B cell (primary cell): ENCODE results near the gene CAMTA1. TPM values are rescaled to one million over a fixed set of nuclear protein-coding genes. Genes with fewer than 3 reads are reported as not detected.

Experiments used
- ATAC-seq: fragments of 200-7000 bp; cut with Tn5 transposase; one replicate; pipeline ENCODE4 v1.10.0; 2021; ENCODE audit warnings: low read depth, mild to moderate bottlenecking, moderate number of reproducible peaks, moderate library complexity
- CTCF ChIA-PET: fragments of 350-600 bp; sonication (Branson Sonifier 250); formaldehyde crosslinking; loops from one replicate; lab custom pipeline; 2021; ENCODE audit warnings: antibody characterized with exemption, inconsistent platforms; lab: Charles Lee
- POLR2A ChIA-PET: fragments of 350-600 bp; sonication (Branson Sonifier 250); formaldehyde crosslinking; loops from one replicate; lab custom pipeline; 2021; ENCODE audit warnings: antibody characterized with exemption; lab: Charles Lee
- DNase-seq: peaks from one replicate; pipeline ENCODE4 v3.0.0; 2013
- H2AFZ ChIP-seq: 2 replicates; pipeline ENCODE4 v1.6.1; 2012; ENCODE audit warnings: mild to moderate bottlenecking, low read depth, low read length; ENCODE audit not compliant: insufficient read depth, poor library complexity, severe bottlenecking
- H3K27ac ChIP-seq, 2 donors: 1 replicate in 1 of 2; 2 replicates in 1 of 2; pipeline ENCODE4 v1.5.1; 2012 to 2013; ENCODE audit warnings: low read length in 2 of 2, mild to moderate bottlenecking in 2 of 2, moderate library complexity in 1 of 2
- H3K27me3 ChIP-seq, 4 experiments: fragments of 200-600 bp in 1 of 4; sonication (generic) in 1 of 4; replicated peaks in 1 of 4; 1 replicate in 2 of 4; 2 replicates in 2 of 4; pipeline versions ENCODE4 v1.6.1 to v1.7.0; 2013 to 2016; ENCODE audit warnings: low read length in 3 of 4, mild to moderate bottlenecking in 2 of 4, mixed read lengths in 1 of 4, moderate library complexity in 1 of 4; ENCODE audit not compliant: insufficient read depth in 4 of 4, control insufficient read depth in 3 of 4; ENCODE audit errors: control extremely low read depth in 1 of 4
- H3K36me3 ChIP-seq, 2 experiments: replicated peaks in 1 of 2; 1 replicate in 1 of 2; 2 replicates in 1 of 2; pipeline versions ENCODE4 v1.6.1 to v1.7.1; 2013; ENCODE audit warnings: low read length in 1 of 2; ENCODE audit not compliant: insufficient read depth in 2 of 2, control insufficient read depth in 1 of 2; ENCODE audit errors: control extremely low read depth in 1 of 2, extremely low read depth in 1 of 2
- H3K4me1 ChIP-seq, 2 donors: fragments of 200-600 bp in 1 of 2; sonication (generic) in 1 of 2; 1 replicate in 1 of 2; 2 replicates in 1 of 2; pipeline versions ENCODE4 v1.5.1 to v1.6.1; 2013 to 2017; ENCODE audit warnings: low read length in 2 of 2; ENCODE audit not compliant: control insufficient read depth in 2 of 2, insufficient read depth in 2 of 2
- H3K4me2 ChIP-seq: replicated peaks from 2 replicates; pipeline ENCODE3; 2012; ENCODE audit warnings: mild to moderate bottlenecking, low read depth, low read length; ENCODE audit not compliant: poor library complexity, severe bottlenecking
- H3K4me3 ChIP-seq, 5 experiments: fragments of 200-600 bp in 1 of 5; sonication (generic) in 1 of 5; 1 replicate in 3 of 5; 2 replicates in 2 of 5; pipeline versions ENCODE4 v1.5.1 to v1.7.0; 2011 to 2016; ENCODE audit warnings: low read length in 4 of 5, mild to moderate bottlenecking in 4 of 5, low read depth in 2 of 5, control low read depth in 1 of 5, moderate library complexity in 1 of 5; ENCODE audit not compliant: insufficient read depth in 1 of 5; ENCODE audit errors: control extremely low read depth in 1 of 5, extremely low read depth in 1 of 5
- H3K79me2 ChIP-seq: fragments of 200-600 bp; sonication (generic); one replicate; pipeline ENCODE4 v1.6.0; 2016; ENCODE audit warnings: low read length; ENCODE audit not compliant: control insufficient read depth, insufficient read depth
- H3K9ac ChIP-seq: fragments of 200-600 bp; sonication (generic); 2 replicates; pipeline ENCODE4 v1.6.1; 2017; ENCODE audit warnings: mild to moderate bottlenecking, low read length, moderate library complexity
- H3K9me3 ChIP-seq, 3 donors: one replicate each; pipeline versions ENCODE4 v1.6.1 to v1.7.1; 2013; ENCODE audit warnings: low read length in 2 of 3; ENCODE audit not compliant: control insufficient read depth in 2 of 3, insufficient read depth in 1 of 3; ENCODE audit errors: control extremely low read depth in 1 of 3
- H4K20me1 ChIP-seq: 2 replicates; pipeline ENCODE4 v1.6.0; 2012; ENCODE audit warnings: mild to moderate bottlenecking, low read length; ENCODE audit not compliant: insufficient read depth, control insufficient read depth, poor library complexity, severe bottlenecking
- H3K27ac Mint-ChIP-seq: one replicate; pipeline ENCODE4 v1.8.0; 2021; ENCODE audit warnings: mixed read lengths
- H3K27me3 Mint-ChIP-seq: one replicate; pipeline ENCODE4 v1.8.0; 2021; ENCODE audit warnings: mixed read lengths
- H3K4me1 Mint-ChIP-seq: one replicate; pipeline ENCODE4 v1.8.0; 2021; ENCODE audit warnings: mixed read lengths
- H3K4me3 Mint-ChIP-seq: one replicate; pipeline ENCODE4 v1.8.0; 2021; ENCODE audit warnings: mixed read lengths
- H3K9me3 Mint-ChIP-seq: one replicate; pipeline ENCODE4 v1.8.0; 2022; ENCODE audit warnings: mixed read lengths; ENCODE audit not compliant: insufficient read depth
- CTCF ChIP-seq: fragments of 200-600 bp; IDR thresholded peaks from one replicate; pipeline ENCODE4 v1.8.0; 2022; ENCODE audit warnings: antibody characterized with exemption, mild to moderate bottlenecking
- EZH2 ChIP-seq: IDR thresholded peaks from 2 replicates; pipeline ENCODE4 v1.6.1; 2012; ENCODE audit warnings: borderline replicate concordance, low read depth, mild to moderate bottlenecking, moderate library complexity, low read length; ENCODE audit not compliant: insufficient read depth, poor library complexity, severe bottlenecking
- WGBS: methylation state at CpG from one replicate; pipeline ENCODE4 v1.1.5; 2013; ENCODE audit warnings: missing lambda C conversion rate; ENCODE audit not compliant: insufficient coverage; 5-methylcytosine and 5-hydroxymethylcytosine counted together
- intact Hi-C: fragments of 100-400 bp; cut with micrococcal nuclease; formaldehyde crosslinking; loops from one replicate; pipeline ENCODE4 v1.10.0; 2022
- polyA plus RNA-seq: library from polyadenylated mRNA; depleted of rRNA; stranded (reverse); fragments of >200 nt; gene quantifications from 2 replicates; pipeline ENCODE4 v1.2.3, GENCODE V29; 2012
- total RNA-seq, 2 donors: library from RNA; stranded (reverse); fragments of 120-200 nt in 1 of 2; gene quantifications; 1 replicate in 1 of 2; 2 replicates in 1 of 2; pipeline versions ENCODE4 v1.2.3 to v1.2.4, GENCODE V29; 2013 to 2022

CAMTA1 gene
- total and polyA plus RNA-seq, 2 donors (not counting 1 experiment from before 2014, with no cell fraction given) = 42.2 to 45.7 TPM

GRCh38 chr1:7659514-7659913 is 874.3 kb downstream of the CAMTA1 start:
- ATAC-seq (no peak), DNase-seq (no peak)
- Mint-ChIP-seq H3K27me3 (peaks cover 3% of the 10 kb centered on the region), H3K4me3 (no peak overlapping the region), H3K27ac (no peak overlapping the region), H3K9me3 (no peaks in the 10 kb centered on the region), H3K4me1 (no peaks in the 10 kb centered on the region)
- Histone ChIP-seq H3K9me3 (peaks cover 0 to 15% (median 0%) of the 10 kb centered on the region in 3 donors), H3K9ac (no peak overlapping the region), H3K27me3 (no peaks in the 10 kb centered on the region), H3K79me2 (no peaks in the 10 kb centered on the region), H3K4me2 (no peak overlapping the region), H4K20me1 (no peaks in the 10 kb centered on the region), H3K27ac (no peak overlapping the region), H3K4me3 (no peak overlapping the region), H3K36me3 (no peaks in the 10 kb centered on the region), H3K4me1 (no peaks in the 10 kb centered on the region), H2AFZ (no peak overlapping the region)
- POLR2A ChIA-PET = interaction anchor here (0.7 kb wide), 1 partner anchor 982 kb away, joined by 6 read pairs; no protein-coding TSS in a partner anchor
- WGBS = 81% methylated on average over 5 of the region's 6 CpGs
- no peak for TF ChIP-seq CTCF
- TF ChIP-seq EZH2 = no peak
- intact Hi-C loops = no loop called here
- CTCF ChIA-PET = interaction anchor here (1.9 to 18.9 kb wide), 3 partner anchors 10 to 91 kb away, joined by 6 to 504 read pairs (median 9); no protein-coding TSS in a partner anchor

DNA sequence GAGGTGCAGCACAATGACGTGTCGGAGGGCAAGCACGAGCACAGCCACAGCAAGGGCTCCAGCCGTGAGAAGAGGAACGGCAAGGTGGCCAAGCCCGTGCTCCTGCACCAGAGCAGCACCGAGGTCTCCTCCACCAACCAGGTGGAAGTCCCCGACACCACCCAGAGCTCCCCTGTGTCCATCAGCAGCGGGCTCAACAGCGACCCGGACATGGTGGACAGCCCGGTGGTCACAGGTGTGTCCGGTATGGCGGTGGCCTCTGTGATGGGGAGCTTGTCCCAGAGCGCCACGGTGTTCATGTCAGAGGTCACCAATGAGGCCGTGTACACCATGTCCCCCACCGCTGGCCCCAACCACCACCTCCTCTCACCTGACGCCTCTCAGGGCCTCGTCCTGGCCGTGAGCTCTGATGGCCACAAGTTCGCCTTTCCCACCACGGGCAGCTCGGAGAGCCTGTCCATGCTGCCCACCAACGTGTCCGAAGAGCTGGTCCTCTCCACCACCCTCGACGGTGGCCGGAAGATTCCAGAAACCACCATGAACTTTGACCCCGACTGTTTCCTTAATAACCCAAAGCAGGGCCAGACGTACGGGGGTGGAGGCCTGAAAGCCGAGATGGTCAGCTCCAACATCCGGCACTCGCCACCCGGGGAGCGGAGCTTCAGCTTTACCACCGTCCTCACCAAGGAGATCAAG is 878.3 kb downstream of the CAMTA1 start:
- Histone ChIP-seq H4K20me1 (no peaks in the 10 kb centered on the region), H2AFZ (no peak overlapping the region), H3K36me3 (no peaks in the 10 kb centered on the region), H3K27ac (no peak overlapping the region), H3K4me1 (no peaks in the 10 kb centered on the region), H3K4me2 (no peak overlapping the region), H3K9me3 (peaks cover 0 to 4% (median 0%) of the 10 kb centered on the region in 3 donors), H3K79me2 (no peaks in the 10 kb centered on the region), H3K4me3 (no peak overlapping the region), H3K27me3 (no peaks in the 10 kb centered on the region), H3K9ac (no peak overlapping the region)
- Mint-ChIP-seq H3K4me1 (no peaks in the 10 kb centered on the region), H3K9me3 (no peaks in the 10 kb centered on the region), H3K4me3 (no peak overlapping the region), H3K27me3 (peaks cover 3% of the 10 kb centered on the region), H3K27ac (no peak overlapping the region)
- DNase-seq (no peak), ATAC-seq (no peak)
- ChIA-PET POLR2A (no interaction called here), CTCF (interaction anchor here (0.6 to 18.9 kb wide), 4 partner anchors 14 to 87 kb away, joined by 3 to 504 read pairs (median 3); no protein-coding TSS in a partner anchor)
- intact Hi-C loops = no loop called here
- WGBS = 87% methylated on average over 36 of the region's 38 CpGs
- no peak for TF ChIP-seq CTCF
- no peak for TF ChIP-seq EZH2
